BLaER1 treated with 17β-estradiol and CSF1 and Interleukin-3, amounts not matched to agents 10 nM and 100 nM (cell line): Measurements from ENCODE around the gene SH3GL2.
A peak's percentile ranks its signal among the peaks of the same experiment; 100 is the strongest.

ENCODE experiments used
- H3K27ac ChIP-seq, 11 experiments: shearing (Covaris generic); formaldehyde crosslinking; 2 replicates each; pipeline ENCODE4 v1.8.1; 2022
- H3K27me3 ChIP-seq, 11 experiments: shearing (Covaris generic); formaldehyde crosslinking; 2 replicates each; pipeline ENCODE4 v1.8.1; 2022
- H3K36me3 ChIP-seq, 11 experiments: shearing (Covaris generic); formaldehyde crosslinking; 2 replicates each; pipeline ENCODE4 v1.8.1; 2022
- H3K4me1 ChIP-seq, 10 experiments: shearing (Covaris generic); formaldehyde crosslinking; 2 replicates each; pipeline ENCODE4 v1.8.1; 2022
- H3K4me2 ChIP-seq, 11 experiments: shearing (Covaris generic); formaldehyde crosslinking; 2 replicates each; pipeline ENCODE4 v1.8.1; 2022
- H3K4me3 ChIP-seq, 10 experiments: shearing (Covaris generic); formaldehyde crosslinking; 2 replicates each; pipeline ENCODE4 v1.8.1; 2022
- H3K9ac ChIP-seq, 11 experiments: shearing (Covaris generic); formaldehyde crosslinking; 2 replicates each; pipeline ENCODE4 v1.8.1; 2022
- H3K9me3 ChIP-seq, 11 experiments: shearing (Covaris generic); formaldehyde crosslinking; replicated peaks in 1 of 11; 2 replicates each; pipeline ENCODE4 v1.8.1; 2022
- H4K20me1 ChIP-seq, 11 experiments: shearing (Covaris generic); formaldehyde crosslinking; 2 replicates each; pipeline ENCODE4 v1.8.1; 2022
- Cebpa-rat ChIP-seq, 11 experiments: shearing (Covaris generic); IDR thresholded peaks; 2 replicates each; pipeline ENCODE4 v1.8.1; 2022

Gene SH3GL2

GRCh38 chr9:17682684-17683083 lies 103.8 kb downstream of the SH3GL2 start:
- Histone ChIP-seq H3K4me2 (no peak overlapping the region), H3K36me3 (no peaks in the 10 kb centered on the region), H3K9me3 (no peaks in the 10 kb centered on the region), H3K4me3 (no peak overlapping the region), H3K27me3 (no peaks in the 10 kb centered on the region), H3K9ac (no peak overlapping the region), H3K27ac (no peak overlapping the region), H4K20me1 (no peaks in the 10 kb centered on the region), H3K4me1 (no peaks in the 10 kb centered on the region)
- TF ChIP-seq Cebpa-rat (IDR thresholded peaks at IDR 0.05), result no peak

GRCh38 chr9:17688834-17689233 lies 110.0 kb downstream of the SH3GL2 start:
- no peaks in the 10 kb centered on the region for H3K4me1 ChIP-seq
- TF ChIP-seq Cebpa-rat (IDR thresholded peaks at IDR 0.05), result no peak

GRCh38 chr9:17694336-17694735 lies 115.5 kb downstream of the SH3GL2 start:
- H3K4me2 ChIP-seq, result no peak overlapping the region
- H3K27me3 ChIP-seq, result no peaks in the 10 kb centered on the region
- no peak overlapping the region for H3K4me3 ChIP-seq
- no peak overlapping the region for H3K9ac ChIP-seq
- H3K4me1 ChIP-seq, result no peaks in the 10 kb centered on the region
- no peak for TF ChIP-seq Cebpa-rat (IDR thresholded peaks at IDR 0.05)
- H4K20me1 ChIP-seq, result no peaks in the 10 kb centered on the region
- no peaks in the 10 kb centered on the region for H3K9me3 ChIP-seq
- no peak overlapping the region for H3K27ac ChIP-seq
- H3K36me3 ChIP-seq, result no peaks in the 10 kb centered on the region

More at GRCh38 chr9:17688834-17689233, 110.0 kb downstream of the SH3GL2 start:
- no peaks in the 10 kb centered on the region for H3K9me3 ChIP-seq
- H3K27me3 ChIP-seq, result no peaks in the 10 kb centered on the region
- no peaks in the 10 kb centered on the region for H4K20me1 ChIP-seq
- no peak overlapping the region for H3K4me2 ChIP-seq
- H3K4me3 ChIP-seq, result no peak overlapping the region
- no peaks in the 10 kb centered on the region for H3K36me3 ChIP-seq
- H3K9ac ChIP-seq, result no peak overlapping the region
- no peak overlapping the region for H3K27ac ChIP-seq

GRCh38 chr9:17695482-17695881 lies 116.6 kb downstream of the SH3GL2 start:
- Histone ChIP-seq H3K4me1 (no peaks in the 10 kb centered on the region), H3K27ac (no peak overlapping the region), H3K4me3 (no peak overlapping the region), H3K27me3 (no peaks in the 10 kb centered on the region), H3K9ac (no peak overlapping the region), H4K20me1 (no peaks in the 10 kb centered on the region), H3K36me3 (no peaks in the 10 kb centered on the region), H3K9me3 (no peaks in the 10 kb centered on the region), H3K4me2 (no peak overlapping the region)
- TF ChIP-seq Cebpa-rat (IDR thresholded peaks at IDR 0.05), result no peak

GRCh38 chr9:17699615-17700330 lies 120.9 kb downstream of the SH3GL2 start:
- Histone ChIP-seq H3K4me3 (no peak overlapping the region), H3K27ac (no peak overlapping the region), H3K4me2 (no peak overlapping the region), H3K27me3 (no peaks in the 10 kb centered on the region), H3K4me1 (no peaks in the 10 kb centered on the region), H3K36me3 (no peaks in the 10 kb centered on the region), H3K9ac (no peak overlapping the region), H3K9me3 (no peaks in the 10 kb centered on the region), H4K20me1 (no peaks in the 10 kb centered on the region)
- TF ChIP-seq Cebpa-rat (IDR thresholded peaks at IDR 0.05), result no peak

GRCh38 chr9:17706347-17706746 lies 127.5 kb downstream of the SH3GL2 start:
- Histone ChIP-seq H3K9ac (no peak overlapping the region), H4K20me1 (no peaks in the 10 kb centered on the region), H3K27me3 (no peaks in the 10 kb centered on the region), H3K4me3 (no peak overlapping the region), H3K4me1 (no peaks in the 10 kb centered on the region), H3K27ac (no peak overlapping the region), H3K9me3 (peaks cover 0 to 5% (median 0%) of the 10 kb centered on the region in 11 experiments; a peak in 1 of 22 replicates), H3K36me3 (no peaks in the 10 kb centered on the region), H3K4me2 (no peak overlapping the region)
- TF ChIP-seq Cebpa-rat (IDR thresholded peaks at IDR 0.05), result no peak

- Histone ChIP-seq H3K27me3 (no peaks in the 10 kb centered on the region), H3K4me1 (peaks cover 0 to 8% (median 6%) of the 10 kb centered on the region in 10 experiments; a peak in 12 of 20 replicates), H3K27ac (no peak overlapping the region), H3K9ac (no peak overlapping the region), H4K20me1 (no peaks in the 10 kb centered on the region), H3K36me3 (no peaks in the 10 kb centered on the region), H3K4me2 (no peak overlapping the region), H3K4me3 (no peak overlapping the region), H3K9me3 (peaks cover 0 to 7% (median 6%) of the 10 kb centered on the region in 11 experiments; a peak in 9 of 22 replicates)
- TF ChIP-seq Cebpa-rat (IDR thresholded peaks at IDR 0.05), result no peak
Measured at GRCh38 chr9:17719053-17719452, 140.2 kb downstream of the SH3GL2 start.

GRCh38 chr9:17721954-17722353 lies 143.1 kb downstream of the SH3GL2 start:
- Histone ChIP-seq H3K27me3 (no peaks in the 10 kb centered on the region), H3K4me3 (no peak overlapping the region), H3K27ac (no peak overlapping the region), H3K9ac (no peak overlapping the region), H3K4me2 (peak overlapping the region in 8 of 11 experiments; percentile 1 to 29 (median 11); a peak in 6 of 22 replicates), H3K9me3 (peaks cover 0 to 15% (median 10%) of the 10 kb centered on the region in 11 experiments; a peak in 10 of 22 replicates), H4K20me1 (no peaks in the 10 kb centered on the region), H3K4me1 (peaks cover 0 to 9% (median 7%) of the 10 kb centered on the region in 10 experiments; a peak in 13 of 20 replicates), H3K36me3 (no peaks in the 10 kb centered on the region)
- no peak for TF ChIP-seq Cebpa-rat (IDR thresholded peaks at IDR 0.05)

- TF ChIP-seq Cebpa-rat (IDR thresholded peaks at IDR 0.05), result no peak
- Histone ChIP-seq H3K36me3 (no peaks in the 10 kb centered on the region), H4K20me1 (no peaks in the 10 kb centered on the region), H3K27me3 (no peaks in the 10 kb centered on the region), H3K4me3 (no peak overlapping the region), H3K4me2 (no peak overlapping the region), H3K9ac (no peak overlapping the region), H3K27ac (no peak overlapping the region), H3K9me3 (peaks cover 0 to 15% (median 10%) of the 10 kb centered on the region in 11 experiments; a peak in 10 of 22 replicates), H3K4me1 (peaks cover 0 to 9% (median 7%) of the 10 kb centered on the region in 10 experiments; a peak in 13 of 20 replicates)
Measured at GRCh38 chr9:17723656-17724055, 144.8 kb downstream of the SH3GL2 start.
